Smooth muscle cell (in vitro differentiated cells): Measurements from ENCODE around the gene CUBN. TPM values are rescaled to one million over a fixed set of nuclear protein-coding genes. Genes with fewer than 3 reads are reported as not detected.

ENCODE experiments used
- DNase-seq: peaks from one replicate; lab custom pipeline; 2025; ENCODE audit not compliant: unreplicated experiment; lab: John Stamatoyannopoulos, UW
- H2AFZ ChIP-seq: fragments of 200-600 bp; sonication (generic); 2 replicates; pipeline ENCODE4 v1.6.0; 2016; ENCODE audit warnings: antibody characterized with exemption, low read depth, mild to moderate bottlenecking
- H3F3A ChIP-seq: fragments of 200-600 bp; sonication (generic); 2 replicates; pipeline ENCODE4 v1.6.0; 2017; ENCODE audit warnings: antibody characterized with exemption, low read depth
- H3K27ac ChIP-seq: fragments of 200-600 bp; sonication (generic); 2 replicates; pipeline ENCODE4 v1.5.1; 2016; ENCODE audit warnings: low read depth, mild to moderate bottlenecking
- H3K27me3 ChIP-seq: fragments of 200-600 bp; sonication (generic); 2 replicates; pipeline ENCODE4 v1.6.1; 2016; ENCODE audit warnings: low read depth, mild to moderate bottlenecking
- H3K36me3 ChIP-seq: fragments of 200-600 bp; sonication (generic); 2 replicates; pipeline ENCODE4 v1.5.1; 2016; ENCODE audit warnings: low read depth
- H3K4me1 ChIP-seq: fragments of 200-600 bp; sonication (generic); 2 replicates; pipeline ENCODE4 v1.5.1; 2016; ENCODE audit warnings: low read depth
- H3K4me2 ChIP-seq: fragments of 200-600 bp; sonication (generic); 2 replicates; pipeline ENCODE4 v1.6.0; 2016; ENCODE audit warnings: mild to moderate bottlenecking
- H3K4me3 ChIP-seq: fragments of 200-600 bp; sonication (generic); 2 replicates; pipeline ENCODE4 v1.5.1; 2016; ENCODE audit warnings: mild to moderate bottlenecking
- H3K79me2 ChIP-seq: fragments of 200-600 bp; sonication (generic); 2 replicates; pipeline ENCODE4 v1.6.0; 2016; ENCODE audit warnings: low read depth, mild to moderate bottlenecking
- H3K9ac ChIP-seq: fragments of 200-600 bp; sonication (generic); 2 replicates; pipeline ENCODE4 v1.6.0; 2016; ENCODE audit warnings: low read depth
- H3K9me3 ChIP-seq: fragments of 200-600 bp; sonication (generic); replicated peaks from 2 replicates; pipeline ENCODE4 v1.5.1; 2016; ENCODE audit warnings: low read depth
- H4K20me1 ChIP-seq: fragments of 200-600 bp; sonication (generic); 2 replicates; pipeline ENCODE4 v1.6.0; 2016; ENCODE audit warnings: low read depth
- WGBS: methylation state at CpG from one replicate; pipeline ENCODE4 v1.1.7; 2016; ENCODE audit warnings: low lambda C conversion rate; 5-methylcytosine and 5-hydroxymethylcytosine counted together
- polyA plus RNA-seq: library from polyadenylated mRNA; unstranded; fragments of >200 nt; fragmentation: Nextera tagmentation; extraction: Ambion mirVana; gene quantifications from 2 replicates; pipeline ENCODE4 v1.2.1, GENCODE V29; 2016
- total RNA-seq: library from RNA; depleted of rRNA; stranded (reverse); fragments of >200 nt; gene quantifications from 2 replicates; pipeline ENCODE4 v1.2.3, GENCODE V29; 2014
- TF ChIP-seq, protein P1 (sequence below): fragments of 200-600 bp; sonication (generic); IDR thresholded peaks from 2 replicates; pipeline ENCODE4 v1.5.1; 2017; ENCODE audit warnings: borderline replicate concordance, mild to moderate bottlenecking, antibody characterized with exemption; ENCODE audit not compliant: insufficient read depth, poor library complexity, severe bottlenecking

CUBN gene
- total and polyA plus RNA-seq, 2 experiments from 2014 or later, result 0.62 to 4.7 TPM

DNA sequence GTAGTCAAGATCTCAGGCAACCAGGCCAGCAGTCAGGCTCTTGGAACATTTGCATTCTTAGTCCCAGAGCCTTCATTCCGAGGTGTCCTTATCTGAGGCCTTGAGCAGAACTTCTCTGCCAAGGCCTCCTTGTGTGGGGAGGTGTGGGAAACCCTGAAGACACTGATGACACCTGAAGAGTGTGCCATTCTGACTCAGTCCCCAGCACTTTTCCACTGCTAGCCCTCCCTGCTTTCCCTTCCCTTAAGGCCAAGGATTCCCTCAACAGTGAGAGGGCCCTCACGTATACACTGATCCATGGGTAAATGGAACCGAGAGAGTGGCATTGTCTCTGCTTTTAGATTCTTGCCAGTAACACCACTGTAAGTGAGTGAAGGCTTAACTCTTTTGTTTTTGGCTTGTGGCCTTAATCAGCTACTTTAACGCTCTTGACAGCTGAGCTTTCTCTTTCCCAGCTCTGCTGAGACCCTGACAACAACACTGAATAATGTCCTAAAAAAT lies 41.6 kb upstream of the CUBN start:
- DNase-seq, result no peak
- Histone ChIP-seq H3K36me3 (no peaks in the 10 kb centered on the region), H4K20me1 (no peaks in the 10 kb centered on the region), H3K9ac (peak overlapping the region; percentile 7), H3K4me1 (peaks cover 23% of the 10 kb centered on the region), H3K79me2 (no peaks in the 10 kb centered on the region), H2AFZ (peak overlapping the region; percentile 26), H3F3A (no peaks in the 10 kb centered on the region), H3K4me2 (peak overlapping the region; percentile 31), H3K4me3 (no peak overlapping the region), H3K27me3 (no peaks in the 10 kb centered on the region), H3K27ac (peak overlapping the region; percentile 43), H3K9me3 (no peaks in the 10 kb centered on the region)
- 52% methylated on average over 4 of the region's 4 CpGs for WGBS
- TF ChIP-seq, protein P1, sequence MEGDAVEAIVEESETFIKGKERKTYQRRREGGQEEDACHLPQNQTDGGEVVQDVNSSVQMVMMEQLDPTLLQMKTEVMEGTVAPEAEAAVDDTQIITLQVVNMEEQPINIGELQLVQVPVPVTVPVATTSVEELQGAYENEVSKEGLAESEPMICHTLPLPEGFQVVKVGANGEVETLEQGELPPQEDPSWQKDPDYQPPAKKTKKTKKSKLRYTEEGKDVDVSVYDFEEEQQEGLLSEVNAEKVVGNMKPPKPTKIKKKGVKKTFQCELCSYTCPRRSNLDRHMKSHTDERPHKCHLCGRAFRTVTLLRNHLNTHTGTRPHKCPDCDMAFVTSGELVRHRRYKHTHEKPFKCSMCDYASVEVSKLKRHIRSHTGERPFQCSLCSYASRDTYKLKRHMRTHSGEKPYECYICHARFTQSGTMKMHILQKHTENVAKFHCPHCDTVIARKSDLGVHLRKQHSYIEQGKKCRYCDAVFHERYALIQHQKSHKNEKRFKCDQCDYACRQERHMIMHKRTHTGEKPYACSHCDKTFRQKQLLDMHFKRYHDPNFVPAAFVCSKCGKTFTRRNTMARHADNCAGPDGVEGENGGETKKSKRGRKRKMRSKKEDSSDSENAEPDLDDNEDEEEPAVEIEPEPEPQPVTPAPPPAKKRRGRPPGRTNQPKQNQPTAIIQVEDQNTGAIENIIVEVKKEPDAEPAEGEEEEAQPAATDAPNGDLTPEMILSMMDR, result no peak

DNA sequence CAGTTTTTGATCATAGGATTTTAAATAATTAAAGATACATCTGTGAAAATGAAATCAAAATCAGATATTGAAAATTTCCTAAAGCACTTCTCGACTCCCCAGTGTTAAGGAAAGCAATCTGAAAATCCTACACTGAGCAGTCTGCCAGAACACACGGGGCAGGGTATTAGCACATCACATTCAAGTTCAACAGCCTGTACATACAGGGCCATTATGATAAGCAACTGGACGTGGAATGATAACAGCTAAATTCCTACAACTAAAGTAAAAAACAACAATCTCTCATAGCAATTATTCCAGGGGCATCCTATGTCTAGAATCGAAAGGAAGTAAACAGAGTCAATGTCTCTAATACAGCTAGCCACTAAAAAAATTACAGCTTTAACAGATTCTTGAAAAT lies 40.2 kb upstream of the CUBN start:
- Histone ChIP-seq H3K9me3 (no peaks in the 10 kb centered on the region), H3K9ac (no peak overlapping the region), H4K20me1 (no peaks in the 10 kb centered on the region), H3K36me3 (no peaks in the 10 kb centered on the region), H3K4me3 (no peak overlapping the region), H3K27me3 (no peaks in the 10 kb centered on the region), H2AFZ (peak overlapping the region; percentile 75), H3K4me1 (peaks cover 15% of the 10 kb centered on the region), H3K4me2 (peak overlapping the region; percentile 18), H3F3A (no peaks in the 10 kb centered on the region), H3K79me2 (no peaks in the 10 kb centered on the region), H3K27ac (peak overlapping the region; percentile 28)
- WGBS, result 27% methylated on average over 4 of the region's 4 CpGs
- TF ChIP-seq, protein P1, result no peak
- DNase-seq, result no peak

DNA sequence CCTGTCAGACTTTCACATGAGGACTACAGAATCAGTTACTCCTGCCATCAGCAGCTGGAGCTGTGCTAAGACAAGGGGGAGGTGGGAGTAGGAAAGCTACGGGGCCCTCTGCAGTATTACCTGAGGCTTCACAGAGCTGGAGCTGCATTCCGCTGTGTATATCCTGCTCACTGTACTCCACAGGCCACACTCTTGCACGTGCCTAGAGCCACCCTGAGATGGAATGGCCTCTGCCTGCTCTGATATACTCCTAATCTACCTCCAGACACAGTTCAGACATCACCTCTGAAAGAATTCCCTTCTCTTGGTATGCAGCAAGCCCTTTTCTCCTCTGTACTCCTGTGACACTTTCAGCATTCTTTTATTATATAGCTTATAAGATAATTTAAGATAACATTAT lies 37.1 kb upstream of the CUBN start:
- Histone ChIP-seq H3K27ac (no peak overlapping the region), H3K4me3 (no peak overlapping the region), H3K9me3 (no peaks in the 10 kb centered on the region), H3K9ac (no peak overlapping the region), H3K4me1 (peaks cover 11% of the 10 kb centered on the region), H2AFZ (no peak overlapping the region), H3K4me2 (no peak overlapping the region), H3K36me3 (no peaks in the 10 kb centered on the region), H4K20me1 (no peaks in the 10 kb centered on the region), H3F3A (no peaks in the 10 kb centered on the region), H3K27me3 (no peaks in the 10 kb centered on the region), H3K79me2 (no peaks in the 10 kb centered on the region)
- 78% methylated on average over 3 of the region's 3 CpGs for WGBS
- no peak for DNase-seq
- TF ChIP-seq, protein P1, result no peak

DNA sequence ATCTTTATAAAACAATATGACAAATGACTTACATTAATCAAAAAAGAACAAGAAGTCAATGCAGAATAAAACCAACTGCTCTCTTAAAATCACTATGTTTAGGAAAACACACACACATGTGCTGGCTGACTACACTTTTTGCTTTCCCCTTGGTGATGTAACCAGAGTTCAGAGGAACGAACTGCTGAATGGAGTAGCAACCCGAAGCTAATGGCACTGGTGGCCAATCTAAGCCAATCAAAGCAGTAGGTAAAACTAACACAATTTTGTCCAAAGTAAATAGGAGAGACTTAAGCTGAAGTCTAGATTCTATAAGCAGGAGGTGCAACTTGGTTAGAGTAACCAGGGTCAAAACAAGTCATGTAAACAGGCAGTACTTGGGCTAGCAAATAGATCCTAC lies 33.2 kb upstream of the CUBN start:
- Histone ChIP-seq H3K27me3 (no peaks in the 10 kb centered on the region), H3K4me3 (no peak overlapping the region), H3K79me2 (no peaks in the 10 kb centered on the region), H4K20me1 (no peaks in the 10 kb centered on the region), H3K9me3 (no peaks in the 10 kb centered on the region), H3K9ac (no peak overlapping the region), H3K4me1 (no peaks in the 10 kb centered on the region), H3F3A (no peaks in the 10 kb centered on the region), H2AFZ (no peak overlapping the region), H3K27ac (no peak overlapping the region), H3K36me3 (no peaks in the 10 kb centered on the region), H3K4me2 (no peak overlapping the region)
- DNase-seq, result no peak
- 90% methylated on average over 2 of the region's 2 CpGs for WGBS
- TF ChIP-seq, protein P1, result no peak
